ENCODE data around the gene BMS1.
A peak's percentile ranks its signal among the peaks of the same experiment; 100 is the strongest.
"Not testable (repeated sequence)": the region's sequence is repeated elsewhere in the genome, so short reads cannot be mapped to it uniquely, and the experiment has no call there.

The BMS1 gene

GRCh38 chr10:42865716-42866114 is 83.1 kb downstream of the BMS1 start:
- no peak for DNase-seq (ENCODE audit: low read depth in 4 of 4, low spot score in 1 of 4)

- peak in 3 of 4 experiments; percentile 7 to 22 (median 18) for DNase-seq (ENCODE audit: low read depth in 4 of 4, low spot score in 1 of 4)
Measured at GRCh38 chr10:42866115-42866995, 83.8 kb downstream of the BMS1 start.

GRCh38 chr10:42867571-42867970 is 85.0 kb downstream of the BMS1 start:
- DNase-seq (ENCODE audit: low read depth in 4 of 4, low spot score in 1 of 4), result no peak

GRCh38 chr10:42868530-42868929 is 85.9 kb downstream of the BMS1 start:
- no peak for DNase-seq (ENCODE audit: low read depth in 4 of 4, low spot score in 1 of 4)

GRCh38 chr10:42869977-42870350 is 87.4 kb downstream of the BMS1 start:
- no peak for DNase-seq (ENCODE audit: low read depth in 4 of 4, low spot score in 1 of 4)

- DNase-seq (ENCODE audit: low read depth in 4 of 4, low spot score in 1 of 4), result not testable (repeated sequence)
Measured at GRCh38 chr10:42871138-42871641, 88.6 kb downstream of the BMS1 start.

- DNase-seq (ENCODE audit: low read depth in 4 of 4, low spot score in 1 of 4), result no peak
Measured at GRCh38 chr10:42871823-42872222, 89.2 kb downstream of the BMS1 start.

- no peak for DNase-seq (ENCODE audit: low read depth in 4 of 4, low spot score in 1 of 4)
Measured at GRCh38 chr10:42872865-42873435, 90.4 kb downstream of the BMS1 start.

- no peak for DNase-seq (ENCODE audit: low read depth in 4 of 4, low spot score in 1 of 4)
Measured at GRCh38 chr10:42874713-42875387, 92.3 kb downstream of the BMS1 start.

GRCh38 chr10:42875388-42875755 is 92.8 kb downstream of the BMS1 start:
- DNase-seq (ENCODE audit: low read depth in 4 of 4, low spot score in 1 of 4), result no peak

- DNase-seq (ENCODE audit: low read depth in 4 of 4, low spot score in 1 of 4), result no peak
Measured at GRCh38 chr10:42875798-42876341, 93.3 kb downstream of the BMS1 start.

GRCh38 chr10:42876476-42876875 is 93.9 kb downstream of the BMS1 start:
- DNase-seq (ENCODE audit: low read depth in 4 of 4, low spot score in 1 of 4), result no peak

GRCh38 chr10:42876945-42877344 is 94.3 kb downstream of the BMS1 start:
- DNase-seq (ENCODE audit: low read depth in 4 of 4, low spot score in 1 of 4), result no peak

GRCh38 chr10:42877496-42878030 is 95.0 kb downstream of the BMS1 start:
- DNase-seq (ENCODE audit: low read depth in 4 of 4, low spot score in 1 of 4), result no peak

- no peak for DNase-seq (ENCODE audit: low read depth in 4 of 4, low spot score in 1 of 4)
Measured at GRCh38 chr10:42878134-42878820, 95.7 kb downstream of the BMS1 start.

- DNase-seq (ENCODE audit: low read depth in 4 of 4, low spot score in 1 of 4), result no peak
Measured at GRCh38 chr10:42878821-42879195, 96.2 kb downstream of the BMS1 start.

GRCh38 chr10:42879380-42880254 is 97.0 kb downstream of the BMS1 start:
- DNase-seq (ENCODE audit: low read depth in 4 of 4, low spot score in 1 of 4), result no peak

- no peak for DNase-seq (ENCODE audit: low read depth in 4 of 4, low spot score in 1 of 4)
Measured at GRCh38 chr10:42880255-42880620, 97.6 kb downstream of the BMS1 start.

GRCh38 chr10:42882597-42882996 is 100.0 kb downstream of the BMS1 start:
- DNase-seq (ENCODE audit: low read depth in 4 of 4, low spot score in 1 of 4), result no peak
